ENCODE results near the gene KRT71. TPM values are rescaled to one million over a fixed set of nuclear protein-coding genes. Genes with fewer than 3 reads are reported as not detected.

Gene KRT71
- total RNA-seq, 4 donors from 2014 or later: not detected

DNA sequence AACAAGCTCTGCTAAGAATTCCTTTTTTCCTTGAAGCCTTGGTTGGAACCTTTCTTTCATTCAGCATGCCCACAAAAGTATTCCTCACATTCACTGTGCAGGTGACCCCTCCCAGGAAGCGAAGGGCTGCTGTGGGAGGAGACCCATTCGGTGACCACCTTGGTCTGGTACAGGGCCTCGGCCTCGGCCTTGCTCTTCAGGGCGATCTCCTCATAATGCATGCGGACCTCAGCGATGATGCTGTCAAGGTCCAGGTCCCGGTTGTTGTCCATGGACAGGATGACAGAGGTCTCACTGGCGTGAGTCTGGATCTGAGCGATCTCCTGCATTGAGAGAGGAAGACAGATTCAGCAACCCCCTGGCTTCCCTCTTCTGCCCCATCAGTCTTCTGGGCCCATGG lies 17.6 kb upstream of the KRT71 start:
- DNase-seq: no peak
- H3K9me3 ChIP-seq: no peaks in the 10 kb centered on the region
- H3K4me1 ChIP-seq: no peaks in the 10 kb centered on the region
- no peak overlapping the region for H3K4me3 ChIP-seq
- H3K36me3 ChIP-seq: no peaks in the 10 kb centered on the region
- TF ChIP-seq, protein P1, sequence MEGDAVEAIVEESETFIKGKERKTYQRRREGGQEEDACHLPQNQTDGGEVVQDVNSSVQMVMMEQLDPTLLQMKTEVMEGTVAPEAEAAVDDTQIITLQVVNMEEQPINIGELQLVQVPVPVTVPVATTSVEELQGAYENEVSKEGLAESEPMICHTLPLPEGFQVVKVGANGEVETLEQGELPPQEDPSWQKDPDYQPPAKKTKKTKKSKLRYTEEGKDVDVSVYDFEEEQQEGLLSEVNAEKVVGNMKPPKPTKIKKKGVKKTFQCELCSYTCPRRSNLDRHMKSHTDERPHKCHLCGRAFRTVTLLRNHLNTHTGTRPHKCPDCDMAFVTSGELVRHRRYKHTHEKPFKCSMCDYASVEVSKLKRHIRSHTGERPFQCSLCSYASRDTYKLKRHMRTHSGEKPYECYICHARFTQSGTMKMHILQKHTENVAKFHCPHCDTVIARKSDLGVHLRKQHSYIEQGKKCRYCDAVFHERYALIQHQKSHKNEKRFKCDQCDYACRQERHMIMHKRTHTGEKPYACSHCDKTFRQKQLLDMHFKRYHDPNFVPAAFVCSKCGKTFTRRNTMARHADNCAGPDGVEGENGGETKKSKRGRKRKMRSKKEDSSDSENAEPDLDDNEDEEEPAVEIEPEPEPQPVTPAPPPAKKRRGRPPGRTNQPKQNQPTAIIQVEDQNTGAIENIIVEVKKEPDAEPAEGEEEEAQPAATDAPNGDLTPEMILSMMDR (IDR thresholded peaks at IDR 0.05 in 4 of 5, conservative IDR thresholded peaks at IDR 0.05 in 1 of 5): no peak
- H3K27ac ChIP-seq: no peak overlapping the region
- no peak for ATAC-seq
- H3K27me3 ChIP-seq: peaks cover 0 to 1% (median 0%) of the 10 kb centered on the region in 3 donors
- intact Hi-C loops (cut with DNase I; ENCODE audit: low total_unique reads) (no loop called here), in situ Hi-C loops (cut with MboI; ENCODE audit: low sequenced_read_pairs in 4 of 4) (no loop called here)

DNA sequence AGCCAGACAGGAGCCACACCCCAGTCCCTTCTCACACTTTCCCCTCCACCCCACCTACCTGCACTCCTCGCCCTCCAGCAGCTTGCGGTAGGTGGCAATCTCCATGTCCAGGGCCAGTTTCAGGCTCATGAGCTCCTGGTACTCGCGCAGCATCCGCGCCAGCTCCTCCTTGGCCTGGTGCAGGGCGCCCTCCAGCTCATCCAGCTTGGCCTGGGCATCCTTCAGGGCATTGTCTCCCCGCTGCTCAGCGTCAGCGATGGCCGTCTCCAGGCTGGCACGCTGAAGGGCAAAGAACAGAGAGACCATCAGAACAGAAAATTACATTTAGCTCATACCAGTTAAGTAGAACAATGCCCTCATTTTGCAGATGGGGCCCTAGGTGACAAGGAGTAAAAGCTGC lies 15.2 kb upstream of the KRT71 start:
- TF ChIP-seq, protein P1 (IDR thresholded peaks at IDR 0.05 in 4 of 5, conservative IDR thresholded peaks at IDR 0.05 in 1 of 5): no peak
- no peak for TF ChIP-seq POLR2A (IDR thresholded peaks at IDR 0.05)
- Histone ChIP-seq H3K27ac (no peak overlapping the region), H3K9me3 (no peaks in the 10 kb centered on the region), H3K4me3 (no peak overlapping the region), H3K36me3 (no peaks in the 10 kb centered on the region), H3K4me1 (no peaks in the 10 kb centered on the region), H3K27me3 (peaks cover 0 to 2% (median 2%) of the 10 kb centered on the region in 3 donors)
- in situ Hi-C loops (cut with MboI; ENCODE audit: low sequenced_read_pairs in 4 of 4): no loop called here
- ATAC-seq: no peak
- intact Hi-C loops (cut with DNase I; ENCODE audit: low total_unique reads): no loop called here
- no peak for DNase-seq

DNA sequence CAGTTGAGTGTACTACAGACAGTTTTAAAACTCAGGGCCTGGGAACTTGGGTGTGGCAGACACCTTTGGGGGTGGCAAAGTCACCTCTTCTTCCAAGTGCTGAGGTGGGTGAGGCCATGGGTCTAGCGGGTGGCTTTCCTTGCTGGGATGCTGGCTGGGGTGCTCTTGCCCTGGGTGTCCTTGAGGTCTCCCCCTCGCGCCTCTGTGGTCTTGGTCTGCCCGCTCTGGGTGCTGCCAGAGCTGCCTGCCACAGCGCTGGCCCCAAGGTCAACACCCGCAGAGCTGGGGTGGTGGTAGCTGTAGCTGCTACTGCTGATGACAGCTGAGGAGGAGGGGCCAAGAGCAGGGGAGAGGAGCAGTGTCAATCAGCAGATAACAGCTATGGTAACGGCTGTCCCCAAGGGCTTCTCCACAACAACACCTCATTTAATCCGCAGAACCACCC lies 13.9 kb upstream of the KRT71 start:
- H3K4me1 ChIP-seq: no peaks in the 10 kb centered on the region
- no peak overlapping the region for H3K27ac ChIP-seq
- ATAC-seq (no peak), DNase-seq (no peak)
- H3K27me3 ChIP-seq: peaks cover 0 to 2% (median 2%) of the 10 kb centered on the region in 3 donors
- H3K36me3 ChIP-seq: no peaks in the 10 kb centered on the region
- in situ Hi-C loops (cut with MboI; ENCODE audit: low sequenced_read_pairs in 4 of 4): no loop called here
- H3K4me3 ChIP-seq: no peak overlapping the region
- H3K9me3 ChIP-seq: no peaks in the 10 kb centered on the region
- TF ChIP-seq, protein P1 (IDR thresholded peaks at IDR 0.05 in 4 of 5, conservative IDR thresholded peaks at IDR 0.05 in 1 of 5): no peak
- TF ChIP-seq POLR2A (IDR thresholded peaks at IDR 0.05): no peak
- intact Hi-C loops (cut with DNase I; ENCODE audit: low total_unique reads): no loop called here

DNA sequence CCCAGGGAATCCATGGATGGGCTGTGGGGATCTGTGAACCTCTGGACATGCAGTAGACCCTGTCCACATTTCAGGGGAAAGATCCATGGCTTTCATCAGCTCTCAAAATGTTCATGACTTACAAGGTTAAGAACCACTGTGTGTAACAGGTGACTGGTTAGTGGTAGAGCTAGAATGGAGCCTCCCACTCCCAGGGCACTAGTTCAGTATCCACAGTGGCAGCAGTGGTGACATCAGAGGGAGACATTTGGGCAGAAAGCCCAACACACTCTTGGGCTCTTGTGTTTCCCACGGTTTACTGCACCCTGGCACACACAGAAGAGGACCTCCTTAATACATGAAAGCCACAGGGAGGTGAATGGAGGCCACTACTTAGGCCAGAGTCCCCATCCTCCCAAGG lies 11.6 kb upstream of the KRT71 start:
- no peak for DNase-seq
- no peaks in the 10 kb centered on the region for H3K4me1 ChIP-seq
- H3K27ac ChIP-seq: no peak overlapping the region
- no peaks in the 10 kb centered on the region for H3K36me3 ChIP-seq
- no peak overlapping the region for H3K4me3 ChIP-seq
- H3K27me3 ChIP-seq: peaks cover 0 to 2% (median 2%) of the 10 kb centered on the region in 3 donors
- TF ChIP-seq, protein P1 (IDR thresholded peaks at IDR 0.05 in 4 of 5, conservative IDR thresholded peaks at IDR 0.05 in 1 of 5): no peak
- no peak for TF ChIP-seq POLR2A (IDR thresholded peaks at IDR 0.05)
- in situ Hi-C loops (cut with MboI; ENCODE audit: low sequenced_read_pairs in 4 of 4) (no loop called here), intact Hi-C loops (cut with DNase I; ENCODE audit: low total_unique reads) (no loop called here)
- no peaks in the 10 kb centered on the region for H3K9me3 ChIP-seq
- no peak for ATAC-seq

DNA sequence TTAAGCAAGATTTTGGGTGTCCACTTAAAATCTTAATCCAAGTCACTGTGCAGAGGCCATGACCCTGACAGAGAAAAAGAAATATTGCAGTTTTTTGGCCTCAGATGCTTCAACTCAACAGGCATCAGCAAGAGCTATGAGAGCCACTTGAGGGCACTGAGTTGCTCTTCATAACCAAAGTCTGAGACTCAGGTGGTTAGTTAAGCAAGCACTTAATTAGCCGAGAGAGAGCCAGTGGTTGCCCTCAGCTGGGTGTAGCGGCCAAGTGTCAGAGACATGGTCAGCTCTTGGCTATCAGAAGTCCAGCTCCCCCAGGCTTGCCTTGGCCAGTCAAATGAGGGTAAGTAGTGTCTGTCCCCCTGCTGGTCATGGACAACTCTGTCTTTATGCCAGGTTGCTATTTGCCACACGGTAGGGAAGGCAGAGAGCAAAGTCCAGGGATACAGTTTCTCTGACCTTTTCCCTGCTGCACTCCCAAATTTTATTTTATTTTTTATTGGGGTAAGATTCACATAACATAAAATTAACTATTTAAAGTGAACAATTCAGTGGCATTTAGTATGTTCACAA lies 9.0 kb upstream of the KRT71 start:
- H3K4me1 ChIP-seq: no peaks in the 10 kb centered on the region
- H3K27ac ChIP-seq: no peak overlapping the region
- peaks cover 0 to 5% (median 2%) of the 10 kb centered on the region in 3 donors for H3K27me3 ChIP-seq
- no peaks in the 10 kb centered on the region for H3K36me3 ChIP-seq
- in situ Hi-C loops (cut with MboI; ENCODE audit: low sequenced_read_pairs in 4 of 4) (no loop called here), intact Hi-C loops (cut with DNase I; ENCODE audit: low total_unique reads) (no loop called here)
- H3K9me3 ChIP-seq: no peaks in the 10 kb centered on the region
- H3K4me3 ChIP-seq: no peak overlapping the region
- ATAC-seq (no peak), DNase-seq (no peak)
- TF ChIP-seq, protein P1 (IDR thresholded peaks at IDR 0.05 in 4 of 5, conservative IDR thresholded peaks at IDR 0.05 in 1 of 5): no peak
- TF ChIP-seq POLR2A (IDR thresholded peaks at IDR 0.05): no peak
